DMS79 treated with DMSO at 0.1 percent for 48 hours (cell line): ENCODE measurements around the gene ARL6IP1.
"Not testable (repeated sequence)": the region's sequence is repeated elsewhere in the genome, so short reads cannot be mapped to it uniquely, and the experiment has no call there.

Source experiments
- DNase-seq: peaks from one replicate; lab custom pipeline; 2025; lab: John Stamatoyannopoulos, UW

The ARL6IP1 gene

GRCh38 chr16:18759598-18760520 lies 41.5 kb downstream of the ARL6IP1 start:
- DNase-seq: peak; percentile 24

DNA sequence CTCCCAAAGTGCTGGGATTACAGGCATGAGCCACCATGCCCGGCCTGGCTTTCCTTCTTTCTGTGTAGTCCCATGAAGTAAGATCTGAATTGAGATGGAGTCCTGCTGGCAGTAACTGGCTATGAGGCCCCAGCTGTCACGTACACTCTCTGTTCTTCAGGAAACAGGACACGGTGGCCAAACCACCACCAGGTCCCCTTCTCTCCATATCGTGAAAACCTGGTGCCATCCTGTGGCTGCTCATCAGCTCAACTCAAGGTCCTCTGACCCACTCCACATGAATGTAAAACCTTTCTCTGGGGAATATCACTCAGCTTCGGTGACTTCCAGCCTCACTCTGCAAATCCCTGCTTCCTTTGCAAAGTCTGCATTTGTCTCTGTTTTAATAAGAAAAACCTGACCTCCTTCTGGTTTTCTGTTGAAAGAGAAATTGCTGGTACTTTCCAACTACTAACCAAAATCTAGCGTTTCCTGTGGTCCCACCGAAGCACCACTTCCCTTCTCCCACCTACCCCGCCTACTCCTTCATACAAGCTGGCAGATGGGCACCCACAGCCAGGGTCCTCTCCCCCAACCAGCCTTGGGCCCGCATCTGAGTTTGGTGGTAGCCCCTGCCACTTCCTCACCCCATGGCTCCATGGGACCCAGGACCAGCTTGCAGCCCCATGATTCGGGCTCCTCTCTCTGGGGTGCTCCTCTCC lies 43.2 kb downstream of the ARL6IP1 start:
- not testable (repeated sequence) for DNase-seq

- DNase-seq: not testable (repeated sequence)
These were observed 44.7 kb downstream of the ARL6IP1 start for GRCh38 chr16:18756639-18757038.

DNA sequence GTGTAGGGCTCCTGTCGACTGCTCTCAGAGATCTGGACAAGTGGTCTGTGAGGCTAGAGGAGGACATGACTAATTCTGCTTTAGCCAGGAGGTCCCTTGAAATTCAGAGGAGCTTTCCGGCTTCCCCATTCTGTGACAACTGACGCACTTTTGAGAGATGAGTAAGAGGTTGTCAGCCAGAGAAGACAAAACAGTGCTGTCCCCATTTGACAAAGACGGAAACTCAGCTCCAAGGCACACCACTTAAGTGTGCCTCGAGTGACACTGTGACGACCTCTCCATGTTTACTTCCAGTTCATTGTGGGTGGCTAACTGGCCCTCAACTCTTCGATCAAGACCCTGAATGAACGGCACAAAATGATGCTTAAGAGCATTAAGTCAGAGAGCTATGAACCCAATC lies 58.5 kb downstream of the ARL6IP1 start:
- not testable (repeated sequence) for DNase-seq
